ENCODE measurements around the gene EREG.
"Not testable (repeated sequence)": the region's sequence is repeated elsewhere in the genome, so short reads cannot be mapped to it uniquely, and the experiment has no call there.

Gene EREG

GRCh38 chr4:74391890-74392475, 27.0 kb downstream of the EREG start:
- DNase-seq = no peak

GRCh38 chr4:74394476-74395136, 29.7 kb downstream of the EREG start:
- DNase-seq = no peak

GRCh38 chr4:74395633-74396032, 30.7 kb downstream of the EREG start:
- DNase-seq = no peak

- DNase-seq = no peak
These were observed 32.9 kb downstream of the EREG start for GRCh38 chr4:74397748-74398426.

- not testable (repeated sequence) for DNase-seq
These were observed 34.1 kb downstream of the EREG start for GRCh38 chr4:74398894-74399589.

- DNase-seq = no peak
These were observed 35.5 kb downstream of the EREG start for GRCh38 chr4:74400395-74400794.

- DNase-seq = no peak
These were observed 37.9 kb downstream of the EREG start for GRCh38 chr4:74402692-74403456.

GRCh38 chr4:74407891-74408290, 42.9 kb downstream of the EREG start:
- DNase-seq = no peak

- no peak for DNase-seq
These were observed 43.7 kb downstream of the EREG start for GRCh38 chr4:74408639-74409038.

GRCh38 chr4:74410272-74410671, 45.3 kb downstream of the EREG start:
- no peak for DNase-seq

GRCh38 chr4:74412225-74412624, 47.3 kb downstream of the EREG start:
- no peak for DNase-seq

- DNase-seq = no peak
These were observed 48.3 kb downstream of the EREG start for GRCh38 chr4:74413265-74413664.

- no peak for DNase-seq
These were observed 49.3 kb downstream of the EREG start for GRCh38 chr4:74414149-74414809.

- no peak for DNase-seq
These were observed 50.8 kb downstream of the EREG start for GRCh38 chr4:74415602-74416300.

- DNase-seq = no peak
These were observed 53.2 kb downstream of the EREG start for GRCh38 chr4:74418063-74418670.

- DNase-seq = no peak
These were observed 55.9 kb downstream of the EREG start for GRCh38 chr4:74420863-74421262.

- DNase-seq = no peak
These were observed 58.2 kb downstream of the EREG start for GRCh38 chr4:74423104-74423503.

- DNase-seq = no peak
These were observed 59.2 kb downstream of the EREG start for GRCh38 chr4:74424111-74424510.

- peak; percentile 2 for DNase-seq
These were observed 61.2 kb downstream of the EREG start for GRCh38 chr4:74426101-74426500.

GRCh38 chr4:74428276-74428675, 63.3 kb downstream of the EREG start:
- no peak for DNase-seq

GRCh38 chr4:74431113-74431826, 66.3 kb downstream of the EREG start:
- no peak for DNase-seq
